Glutamatergic neuron (in vitro differentiated cells): ENCODE data around the gene ATXN2L. TPM values are rescaled to one million over a fixed set of nuclear protein-coding genes. Genes with fewer than 3 reads are reported as not detected.
"Not testable (repeated sequence)": the region's sequence is repeated elsewhere in the genome, so short reads cannot be mapped to it uniquely, and the experiment has no call there.

Experiments
- DNase-seq: peaks from one replicate; pipeline ENCODE4 v3.0.0; 2022
- H3K27ac Mint-ChIP-seq: one replicate; pipeline ENCODE4 v1.8.0; 2020; ENCODE audit warnings: mild to moderate bottlenecking, mixed read lengths, inconsistent platforms; ENCODE audit not compliant: unreplicated experiment
- H3K27me3 Mint-ChIP-seq: one replicate; pipeline ENCODE4 v1.8.0; 2020; ENCODE audit warnings: mild to moderate bottlenecking, moderate library complexity, mixed read lengths, inconsistent platforms; ENCODE audit not compliant: unreplicated experiment
- H3K36me3 Mint-ChIP-seq: one replicate; pipeline ENCODE4 v1.8.0; 2020; ENCODE audit warnings: mild to moderate bottlenecking, mixed read lengths, inconsistent platforms; ENCODE audit not compliant: unreplicated experiment
- H3K4me1 Mint-ChIP-seq: one replicate; pipeline ENCODE4 v1.8.0; 2020; ENCODE audit warnings: mild to moderate bottlenecking, low read depth, mixed read lengths, inconsistent platforms; ENCODE audit not compliant: unreplicated experiment
- H3K4me3 Mint-ChIP-seq: one replicate; pipeline ENCODE4 v1.8.0; 2020; ENCODE audit warnings: mild to moderate bottlenecking, mixed read lengths, inconsistent platforms; ENCODE audit not compliant: unreplicated experiment
- H3K9me3 Mint-ChIP-seq: one replicate; pipeline ENCODE4 v1.8.0; 2020; ENCODE audit warnings: mild to moderate bottlenecking, moderate library complexity, mixed read lengths, inconsistent platforms; ENCODE audit not compliant: unreplicated experiment
- CTCF ChIP-seq: fragments of 200-600 bp; sonication (generic); IDR thresholded peaks from one replicate; pipeline ENCODE4 v1.5.0; 2021; ENCODE audit not compliant: partially characterized antibody, unreplicated experiment
- total RNA-seq: library from RNA; stranded (reverse); fragmentation: NEBNext Ultra II Directional; extraction: Animal tissue kit (Norgen Biotek cat#: 25700); gene quantifications from one replicate; pipeline ENCODE4 v1.2.1, GENCODE V29; 2021; ENCODE audit not compliant: unreplicated experiment

The ATXN2L gene
- total RNA-seq, 1 donor from 2014 or later, result 261 TPM

- TF ChIP-seq CTCF, result no peak
- no peaks in the 10 kb centered on the region for H3K36me3 Mint-ChIP-seq
- H3K27ac Mint-ChIP-seq, result no peak overlapping the region
- H3K4me1 Mint-ChIP-seq, result peaks cover 2% of the 10 kb centered on the region
- H3K9me3 Mint-ChIP-seq, result peaks cover 5% of the 10 kb centered on the region
- DNase-seq, result no peak
- H3K27me3 Mint-ChIP-seq, result peaks cover 16% of the 10 kb centered on the region
- peak overlapping the region; percentile 38 for H3K4me3 Mint-ChIP-seq
Observed at GRCh38 chr16:28820016-28820415, 2.8 kb upstream of the ATXN2L start.

DNA sequence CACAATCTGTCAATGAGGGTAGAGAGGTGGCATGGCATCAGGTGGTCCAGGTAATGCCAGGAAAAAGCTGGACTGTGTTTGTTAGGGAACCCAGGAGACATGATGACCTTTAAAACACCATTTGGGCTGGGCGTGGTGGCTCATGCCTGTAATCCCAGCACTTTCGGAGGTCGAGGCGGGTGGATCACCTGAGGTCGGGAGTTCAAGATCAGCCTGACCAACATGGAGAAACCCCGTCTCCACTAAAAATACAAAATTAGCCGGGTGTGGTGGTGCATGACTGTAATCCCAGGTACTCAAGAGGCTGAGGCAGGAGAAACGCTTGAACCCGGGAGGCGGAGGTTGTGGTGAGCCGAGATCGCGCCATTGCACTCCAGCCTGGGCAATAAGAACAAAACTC lies 2.3 kb upstream of the ATXN2L start:
- not testable (repeated sequence) for H3K4me1 Mint-ChIP-seq, H3K9me3 Mint-ChIP-seq, H3K36me3 Mint-ChIP-seq, DNase-seq
- Mint-ChIP-seq H3K27ac (peak overlapping the region; percentile 79), H3K4me3 (peak overlapping the region; percentile 38), H3K27me3 (peaks cover 16% of the 10 kb centered on the region)

DNA sequence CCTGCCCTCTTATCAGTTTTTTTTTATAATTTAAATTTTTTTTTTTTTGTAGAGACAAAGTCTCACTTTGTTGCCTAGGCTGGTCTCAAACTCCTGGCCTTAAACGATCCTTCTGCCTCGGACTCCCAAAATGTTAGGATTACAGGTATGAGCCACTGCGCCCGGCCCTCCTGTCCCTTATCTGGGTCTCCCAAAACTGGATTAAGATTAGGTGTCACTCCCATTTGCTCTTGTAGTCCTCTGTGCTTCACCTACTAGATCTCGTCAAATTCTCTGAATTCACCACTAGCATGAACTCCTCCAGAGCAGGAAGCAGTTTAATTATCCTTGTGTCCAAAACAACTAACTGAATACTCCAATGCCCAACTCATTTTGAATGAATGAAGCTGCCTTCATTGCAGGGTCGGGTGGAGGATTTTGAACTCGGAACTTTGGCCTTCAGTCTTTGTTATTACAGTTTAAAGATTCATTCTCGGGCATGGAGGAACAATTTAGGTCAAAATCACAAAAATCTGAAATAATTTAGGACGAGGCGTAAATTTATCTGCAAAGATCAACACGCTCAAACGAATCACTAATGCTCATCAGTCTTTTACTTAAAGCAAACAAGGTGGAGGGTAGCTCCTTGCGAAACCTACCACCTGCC lies 802 bp upstream of the ATXN2L start:
- Mint-ChIP-seq H3K27me3 (peaks cover 16% of the 10 kb centered on the region), H3K27ac (peak overlapping the region; percentile 31), H3K4me1 (peaks cover 18% of the 10 kb centered on the region), H3K9me3 (peaks cover 3% of the 10 kb centered on the region), H3K36me3 (no peaks in the 10 kb centered on the region), H3K4me3 (peak overlapping the region; percentile 85)
- TF ChIP-seq CTCF, result no peak
- DNase-seq, result no peak

DNA sequence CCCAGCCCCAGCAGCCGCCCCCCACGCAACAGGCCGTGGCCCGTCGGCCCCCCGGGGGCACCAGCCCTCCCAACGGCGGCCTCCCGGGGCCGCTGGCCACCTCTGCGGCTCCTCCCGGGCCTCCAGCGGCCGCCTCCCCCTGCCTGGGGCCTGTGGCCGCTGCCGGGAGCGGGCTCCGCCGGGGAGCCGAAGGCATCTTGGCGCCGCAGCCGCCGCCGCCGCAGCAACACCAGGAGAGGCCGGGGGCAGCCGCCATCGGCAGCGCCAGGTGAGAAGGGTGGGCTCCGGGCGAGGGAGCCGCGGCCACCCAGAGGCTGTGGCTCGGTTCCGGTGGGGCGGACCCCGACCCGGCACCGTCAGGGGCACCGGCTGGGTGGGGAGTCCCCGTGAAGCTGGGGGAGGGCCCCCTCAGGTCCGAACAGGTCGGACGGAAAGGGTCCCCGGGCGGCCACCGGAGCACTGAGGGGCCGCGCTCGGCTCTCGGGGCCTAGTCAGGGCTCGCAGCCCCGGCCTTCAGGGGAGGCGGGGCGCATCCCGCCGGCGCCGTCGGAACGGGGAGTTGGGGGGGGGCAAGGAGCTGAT lies 583 bp downstream of the ATXN2L start:
- Mint-ChIP-seq H3K4me1 (peaks cover 18% of the 10 kb centered on the region), H3K9me3 (peaks cover 5% of the 10 kb centered on the region), H3K27ac (no peak overlapping the region), H3K27me3 (peaks cover 16% of the 10 kb centered on the region), H3K4me3 (peak overlapping the region; percentile 96), H3K36me3 (no peaks in the 10 kb centered on the region)
- DNase-seq, result peak; percentile 52
- TF ChIP-seq CTCF, result no peak

DNA sequence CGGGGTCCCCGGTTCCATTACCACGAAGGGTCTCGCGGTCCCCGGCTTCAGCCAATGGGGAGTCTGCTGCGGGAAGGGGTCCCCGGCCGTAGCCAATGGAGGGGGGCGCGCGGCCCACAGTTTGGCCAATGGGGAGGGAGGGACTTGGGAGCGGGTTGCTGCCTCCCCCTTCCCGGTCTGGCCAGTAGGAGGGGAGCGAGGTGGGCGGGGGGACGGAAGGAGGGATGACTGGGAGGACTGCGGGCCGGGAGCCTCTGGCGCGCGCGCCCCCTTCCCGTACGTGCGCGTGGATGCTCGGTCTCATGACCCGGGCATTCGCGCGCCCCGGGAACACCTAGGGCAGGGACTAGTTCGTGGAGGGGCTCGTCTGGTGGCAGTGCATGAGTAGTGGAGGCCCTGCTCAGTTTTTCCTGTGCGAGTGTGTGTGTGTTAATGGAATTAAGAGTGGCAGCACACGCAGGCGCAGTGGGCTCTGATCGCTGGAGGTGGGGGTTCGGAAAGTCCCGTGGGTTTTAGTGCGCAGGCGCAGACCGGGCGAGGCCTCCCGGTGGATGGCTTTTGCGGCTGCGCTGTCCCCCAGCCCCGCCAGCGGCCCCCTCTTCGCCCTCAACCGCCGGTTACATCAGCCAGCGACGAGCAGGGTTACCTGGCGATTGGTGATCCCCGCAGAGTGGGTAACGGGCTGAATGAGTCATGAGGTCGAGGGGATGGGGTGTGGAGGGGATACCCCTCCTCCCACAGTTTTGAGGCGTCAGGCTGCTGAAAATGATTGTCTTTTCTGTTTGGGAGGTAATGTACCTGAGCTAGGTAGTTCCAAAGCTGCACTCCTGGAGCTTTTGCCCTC lies 1.3 kb downstream of the ATXN2L start:
- peak overlapping the region; percentile 96 for H3K4me3 Mint-ChIP-seq
- peak overlapping the region; percentile 94 for H3K27ac Mint-ChIP-seq
- no peaks in the 10 kb centered on the region for H3K36me3 Mint-ChIP-seq
- peaks cover 16% of the 10 kb centered on the region for H3K27me3 Mint-ChIP-seq
- TF ChIP-seq CTCF, result peak; percentile 48
- peaks cover 18% of the 10 kb centered on the region for H3K4me1 Mint-ChIP-seq
- H3K9me3 Mint-ChIP-seq, result peaks cover 7% of the 10 kb centered on the region
- peak; percentile 99 for DNase-seq
